SK-N-MC (cell line): ENCODE data around the gene TRIM37.

ENCODE experiments used
- EZH2 ChIP-seq: fragments of 200-600 bp; sonication (generic); IDR thresholded peaks from one replicate; pipeline ENCODE4 v1.6.1; 2017; ENCODE audit warnings: antibody characterized with exemption
- POLR2AphosphoS5 ChIP-seq: IDR thresholded peaks from 2 replicates; pipeline ENCODE4 v1.6.1; 2012; ENCODE audit warnings: mild to moderate bottlenecking, low read depth, low read length, borderline replicate concordance

- TF ChIP-seq EZH2 (no peak), POLR2AphosphoS5 (no peak)
Observed at GRCh38 chr17:59000022-59000421, 106.7 kb downstream of the TRIM37 start.
